NT2/D1 (cell line): ENCODE data around the gene STAG3.

Experiments
- SUZ12 ChIP-seq: IDR thresholded peaks from 2 replicates; pipeline ENCODE4 v1.6.1; 2011; ENCODE audit not compliant: insufficient read length, insufficient read depth; ENCODE audit errors: extremely low read depth
- YY1 ChIP-seq: IDR thresholded peaks from 2 replicates; pipeline ENCODE4 v1.6.1; 2011; ENCODE audit not compliant: insufficient read length, insufficient read depth
- ZNF274 ChIP-seq: IDR thresholded peaks from 2 replicates; pipeline ENCODE4 v1.6.1; 2011; ENCODE audit warnings: mild to moderate bottlenecking, low read depth, low read length

GRCh38 chr7:100155553-100156317, 22.0 kb upstream of the STAG3 start:
- no peak for TF ChIP-seq SUZ12
- TF ChIP-seq ZNF274, result no peak
- no peak for TF ChIP-seq YY1
